Mammary epithelial cell (primary cell): ENCODE data around the gene IQCK.

ENCODE experiments used
- EZH2 ChIP-seq: IDR thresholded peaks from 2 replicates; pipeline ENCODE4 v1.6.1; 2012; ENCODE audit warnings: low read length, inconsistent platforms, borderline replicate concordance
- TF ChIP-seq, protein P1 (sequence below), 2 donors: IDR thresholded peaks in 1 of 2; conservative IDR thresholded peaks in 1 of 2; 2 replicates each; pipeline ENCODE4 v1.5.1; 2011 to 2012; ENCODE audit warnings: inconsistent platforms in 2 of 2, low read length in 2 of 2, mild to moderate bottlenecking in 2 of 2, control low read depth in 1 of 2, low read depth in 1 of 2; ENCODE audit not compliant: insufficient read depth in 1 of 2; ENCODE audit errors: extremely low read depth in 1 of 2

DNA sequence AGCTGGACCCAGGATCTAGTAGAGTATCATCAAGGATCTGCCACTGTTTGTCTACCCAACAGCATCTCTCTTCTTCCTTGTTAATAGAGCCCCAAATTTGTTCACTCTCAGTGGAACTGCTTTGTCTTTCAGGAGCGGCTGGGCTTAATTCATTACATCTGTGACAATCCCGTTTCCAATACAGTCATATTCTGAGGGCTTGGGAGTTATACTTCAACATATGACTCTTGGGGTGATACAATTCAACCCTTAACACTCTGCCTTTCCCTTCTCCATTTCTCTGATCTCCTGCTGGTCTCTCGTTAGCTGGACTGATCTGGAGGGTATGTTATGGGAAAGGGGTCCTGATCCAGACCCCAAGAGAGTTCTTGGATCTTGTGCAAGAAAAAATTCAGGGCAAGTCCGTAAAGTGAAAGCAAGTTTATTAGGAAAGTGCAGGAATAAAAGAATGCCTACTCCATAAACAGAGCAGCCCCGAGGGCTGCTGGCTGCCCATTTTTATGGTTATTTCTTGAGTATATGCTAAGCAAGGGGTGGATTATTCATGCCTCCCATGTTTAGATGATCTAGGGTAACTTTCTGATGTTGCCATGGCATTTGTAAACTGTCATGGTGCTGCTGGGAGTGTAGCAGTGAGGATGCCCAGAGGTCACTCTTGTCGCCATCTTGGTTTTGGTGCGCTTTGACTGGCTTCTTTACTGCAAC lies 42.4 kb downstream of the IQCK start:
- TF ChIP-seq, protein P1, sequence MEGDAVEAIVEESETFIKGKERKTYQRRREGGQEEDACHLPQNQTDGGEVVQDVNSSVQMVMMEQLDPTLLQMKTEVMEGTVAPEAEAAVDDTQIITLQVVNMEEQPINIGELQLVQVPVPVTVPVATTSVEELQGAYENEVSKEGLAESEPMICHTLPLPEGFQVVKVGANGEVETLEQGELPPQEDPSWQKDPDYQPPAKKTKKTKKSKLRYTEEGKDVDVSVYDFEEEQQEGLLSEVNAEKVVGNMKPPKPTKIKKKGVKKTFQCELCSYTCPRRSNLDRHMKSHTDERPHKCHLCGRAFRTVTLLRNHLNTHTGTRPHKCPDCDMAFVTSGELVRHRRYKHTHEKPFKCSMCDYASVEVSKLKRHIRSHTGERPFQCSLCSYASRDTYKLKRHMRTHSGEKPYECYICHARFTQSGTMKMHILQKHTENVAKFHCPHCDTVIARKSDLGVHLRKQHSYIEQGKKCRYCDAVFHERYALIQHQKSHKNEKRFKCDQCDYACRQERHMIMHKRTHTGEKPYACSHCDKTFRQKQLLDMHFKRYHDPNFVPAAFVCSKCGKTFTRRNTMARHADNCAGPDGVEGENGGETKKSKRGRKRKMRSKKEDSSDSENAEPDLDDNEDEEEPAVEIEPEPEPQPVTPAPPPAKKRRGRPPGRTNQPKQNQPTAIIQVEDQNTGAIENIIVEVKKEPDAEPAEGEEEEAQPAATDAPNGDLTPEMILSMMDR (conservative IDR thresholded peaks at IDR 0.05 in 1 of 2, IDR thresholded peaks at IDR 0.05 in 1 of 2; ENCODE audit: extremely low read depth in 1 of 2, insufficient read depth in 1 of 2, low read depth in 1 of 2, low read length in 2 of 2): no peak
- no peak for TF ChIP-seq EZH2
